GM23338 (cell line): ENCODE results near the gene MYO16.

Experiments
- CTCF ChIP-seq, 2 experiments: fragments of 200-600 bp in 1 of 2; sonication (generic) in 1 of 2; conservative IDR thresholded peaks; 2 replicates each; pipeline versions ENCODE4 v1.5.1 to v1.6.1; 2016 to 2017; ENCODE audit warnings: antibody characterized with exemption in 2 of 2, low read depth in 2 of 2, mild to moderate bottlenecking in 2 of 2, moderate library complexity in 1 of 2
- EZH2 ChIP-seq: fragments of 200-600 bp; sonication (generic); IDR thresholded peaks from one replicate; pipeline ENCODE4 v1.8.0; 2017; ENCODE audit warnings: antibody characterized with exemption, mild to moderate bottlenecking, low read depth; ENCODE audit not compliant: unreplicated experiment
- NANOG ChIP-seq: IDR thresholded peaks from 2 replicates; pipeline ENCODE4 v1.6.1; 2016; ENCODE audit warnings: antibody characterized with exemption, borderline replicate concordance
- POLR2AphosphoS5 ChIP-seq: IDR thresholded peaks from 2 replicates; pipeline ENCODE4 v1.6.1; 2016; ENCODE audit warnings: antibody characterized with exemption, low read depth
- REST ChIP-seq: IDR thresholded peaks from one replicate; pipeline ENCODE4 v1.6.1; 2018; ENCODE audit warnings: antibody characterized with exemption; ENCODE audit not compliant: unreplicated experiment

- TF ChIP-seq CTCF (conservative IDR thresholded peaks at IDR 0.05; ENCODE audit: low read depth in 2 of 2): no peak
- TF ChIP-seq NANOG: no peak
- TF ChIP-seq EZH2: no peak
- no peak for TF ChIP-seq POLR2AphosphoS5
- no peak for TF ChIP-seq REST
Observed at GRCh38 chr13:108624979-108625378, 4.4 kb upstream of the MYO16 start.
